Measurements from ENCODE around the gene STAC.
A peak's percentile ranks its signal among the peaks of the same experiment; 100 is the strongest.

Gene STAC

DNA sequence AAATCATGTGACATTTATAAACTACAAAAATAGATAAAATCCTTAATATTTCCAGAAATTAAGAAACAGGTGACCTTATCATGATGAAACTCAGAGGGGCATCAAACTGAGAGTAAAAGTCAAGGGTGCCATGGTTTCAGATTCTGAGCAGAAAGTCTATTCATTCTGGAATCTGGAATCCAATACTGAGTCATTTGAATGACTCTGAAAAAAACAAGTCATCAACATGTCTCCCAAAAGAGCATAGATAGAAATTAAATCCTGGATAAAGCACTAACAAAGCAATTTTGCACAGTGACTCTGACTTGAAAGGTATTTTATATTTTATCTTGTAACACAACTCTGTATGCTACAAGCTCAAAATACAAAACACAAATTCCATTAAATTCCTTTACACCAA is 23.4 kb downstream of the STAC start:
- in situ Hi-C loops (cut with MboI; ENCODE audit: low pct_unique_long_range_greater_than_20kb, low sequenced_read_pairs, unreplicated experiment) = no loop called here
- TF ChIP-seq, protein P1, sequence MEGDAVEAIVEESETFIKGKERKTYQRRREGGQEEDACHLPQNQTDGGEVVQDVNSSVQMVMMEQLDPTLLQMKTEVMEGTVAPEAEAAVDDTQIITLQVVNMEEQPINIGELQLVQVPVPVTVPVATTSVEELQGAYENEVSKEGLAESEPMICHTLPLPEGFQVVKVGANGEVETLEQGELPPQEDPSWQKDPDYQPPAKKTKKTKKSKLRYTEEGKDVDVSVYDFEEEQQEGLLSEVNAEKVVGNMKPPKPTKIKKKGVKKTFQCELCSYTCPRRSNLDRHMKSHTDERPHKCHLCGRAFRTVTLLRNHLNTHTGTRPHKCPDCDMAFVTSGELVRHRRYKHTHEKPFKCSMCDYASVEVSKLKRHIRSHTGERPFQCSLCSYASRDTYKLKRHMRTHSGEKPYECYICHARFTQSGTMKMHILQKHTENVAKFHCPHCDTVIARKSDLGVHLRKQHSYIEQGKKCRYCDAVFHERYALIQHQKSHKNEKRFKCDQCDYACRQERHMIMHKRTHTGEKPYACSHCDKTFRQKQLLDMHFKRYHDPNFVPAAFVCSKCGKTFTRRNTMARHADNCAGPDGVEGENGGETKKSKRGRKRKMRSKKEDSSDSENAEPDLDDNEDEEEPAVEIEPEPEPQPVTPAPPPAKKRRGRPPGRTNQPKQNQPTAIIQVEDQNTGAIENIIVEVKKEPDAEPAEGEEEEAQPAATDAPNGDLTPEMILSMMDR (IDR thresholded peaks at IDR 0.05; ENCODE audit: extremely low read depth, insufficient read depth, missing control alignments) = no peak
- DNase-seq (ENCODE audit: low spot score) = no peak

DNA sequence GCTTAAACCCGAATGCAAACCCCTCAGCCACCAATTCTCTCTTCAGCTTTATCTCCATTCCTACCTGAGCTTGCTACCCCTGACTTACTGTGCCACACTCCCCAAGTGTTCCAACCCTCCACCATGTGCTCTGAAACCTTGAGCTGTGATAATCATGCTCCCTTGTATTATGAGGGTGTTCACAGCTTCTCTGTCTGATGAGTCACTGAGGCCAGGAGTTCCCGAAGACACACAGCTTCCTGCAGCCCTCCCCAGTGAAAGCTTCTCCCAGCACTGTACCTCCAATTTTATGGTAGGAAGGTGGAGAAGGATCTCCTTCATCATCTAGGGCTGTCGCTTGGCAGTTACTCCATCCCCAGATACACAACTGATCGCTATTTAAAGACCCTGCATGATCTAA is 24.9 kb downstream of the STAC start:
- in situ Hi-C loops (cut with MboI; ENCODE audit: low pct_unique_long_range_greater_than_20kb, low sequenced_read_pairs, unreplicated experiment) = no loop called here
- TF ChIP-seq, protein P1 (IDR thresholded peaks at IDR 0.05; ENCODE audit: extremely low read depth, insufficient read depth, missing control alignments) = no peak
- DNase-seq (ENCODE audit: low spot score) = no peak

DNA sequence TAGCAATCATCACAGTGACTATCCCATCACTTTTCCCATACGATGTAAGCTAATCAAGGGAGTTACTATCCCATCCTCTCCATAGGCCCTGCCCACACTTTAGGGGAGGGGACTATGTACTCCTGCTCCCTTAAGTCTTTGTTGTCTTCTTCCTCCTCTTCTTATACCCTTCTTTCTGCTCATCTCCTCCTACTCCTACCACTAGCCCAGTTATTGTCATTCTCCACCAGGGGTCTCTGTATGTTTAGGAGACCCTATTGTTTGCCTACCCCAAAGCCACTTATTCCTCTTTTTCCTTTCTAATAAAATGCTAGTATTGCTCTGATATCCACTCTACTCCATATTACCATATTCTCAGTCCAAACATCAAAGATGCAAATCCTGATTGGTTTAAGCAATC is 27.8 kb downstream of the STAC start:
- in situ Hi-C loops (cut with MboI; ENCODE audit: low pct_unique_long_range_greater_than_20kb, low sequenced_read_pairs, unreplicated experiment) = no loop called here
- TF ChIP-seq, protein P1 (IDR thresholded peaks at IDR 0.05; ENCODE audit: extremely low read depth, insufficient read depth, missing control alignments) = no peak
- DNase-seq (ENCODE audit: low spot score) = peak; percentile 8

DNA sequence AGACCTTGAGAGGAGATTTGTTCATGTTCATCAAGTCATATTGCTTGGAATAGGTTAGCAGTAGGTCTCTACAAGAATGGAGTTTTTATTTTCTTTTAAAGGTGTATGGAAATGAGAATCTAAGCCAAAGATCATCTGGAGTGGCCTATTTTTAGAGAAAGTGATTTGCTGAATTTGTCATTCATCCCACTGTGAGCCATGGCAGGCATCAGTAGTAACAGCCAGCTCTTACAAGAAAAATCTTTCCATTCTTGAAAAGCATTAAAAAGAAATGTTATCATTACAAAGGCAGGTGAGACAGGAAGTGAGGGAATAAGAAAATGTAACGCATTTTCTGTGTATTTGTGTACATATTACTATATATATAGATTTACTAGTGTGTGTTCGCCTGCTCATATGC is 29.6 kb downstream of the STAC start:
- TF ChIP-seq, protein P1 (IDR thresholded peaks at IDR 0.05; ENCODE audit: extremely low read depth, insufficient read depth, missing control alignments) = no peak
- in situ Hi-C loops (cut with MboI; ENCODE audit: low pct_unique_long_range_greater_than_20kb, low sequenced_read_pairs, unreplicated experiment) = no loop called here
- no peak for DNase-seq (ENCODE audit: low spot score)

DNA sequence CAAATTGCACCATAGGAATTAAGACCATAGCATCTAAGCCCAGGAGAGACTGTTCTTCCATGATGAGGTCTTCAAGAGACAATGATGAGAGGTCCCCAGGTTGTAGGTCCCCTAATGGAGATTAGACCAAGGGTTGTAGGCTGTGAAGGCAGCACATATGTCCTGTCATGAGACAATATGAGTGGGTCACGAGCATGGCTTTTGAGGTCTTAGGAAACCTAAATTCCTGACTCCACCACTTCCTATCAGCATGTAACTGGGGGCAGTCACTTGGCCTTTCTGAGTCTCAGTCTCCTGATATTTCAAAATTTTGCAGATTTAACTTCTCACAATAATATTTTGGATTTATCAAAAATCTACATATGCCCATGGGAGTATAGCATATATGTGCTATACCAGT is 31.3 kb downstream of the STAC start:
- in situ Hi-C loops (cut with MboI; ENCODE audit: low pct_unique_long_range_greater_than_20kb, low sequenced_read_pairs, unreplicated experiment) = no loop called here
- TF ChIP-seq, protein P1 (IDR thresholded peaks at IDR 0.05; ENCODE audit: extremely low read depth, insufficient read depth, missing control alignments) = no peak
- DNase-seq (ENCODE audit: low spot score) = no peak

DNA sequence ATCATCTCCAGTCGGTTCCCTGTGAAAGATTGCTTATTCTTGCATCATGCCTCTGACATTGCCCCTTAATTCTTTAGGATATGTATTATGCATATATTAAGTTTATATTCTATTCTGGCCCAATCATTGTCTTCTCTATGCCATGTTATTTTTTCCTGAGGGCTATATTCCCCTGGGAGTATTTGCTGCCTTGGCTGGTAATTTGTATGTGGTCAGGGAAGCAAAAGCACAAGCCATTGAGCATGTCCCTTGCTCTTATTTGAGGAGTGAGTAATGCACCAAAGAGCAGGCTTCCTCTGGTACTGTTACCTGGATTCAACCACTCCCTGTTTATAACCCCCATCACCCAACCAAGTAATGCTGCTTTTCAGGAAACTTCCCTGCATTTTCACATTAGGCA is 36.3 kb downstream of the STAC start:
- in situ Hi-C loops (cut with MboI; ENCODE audit: low pct_unique_long_range_greater_than_20kb, low sequenced_read_pairs, unreplicated experiment) = no loop called here
- DNase-seq (ENCODE audit: low spot score) = no peak
- TF ChIP-seq, protein P1 (IDR thresholded peaks at IDR 0.05; ENCODE audit: extremely low read depth, insufficient read depth, missing control alignments) = no peak

DNA sequence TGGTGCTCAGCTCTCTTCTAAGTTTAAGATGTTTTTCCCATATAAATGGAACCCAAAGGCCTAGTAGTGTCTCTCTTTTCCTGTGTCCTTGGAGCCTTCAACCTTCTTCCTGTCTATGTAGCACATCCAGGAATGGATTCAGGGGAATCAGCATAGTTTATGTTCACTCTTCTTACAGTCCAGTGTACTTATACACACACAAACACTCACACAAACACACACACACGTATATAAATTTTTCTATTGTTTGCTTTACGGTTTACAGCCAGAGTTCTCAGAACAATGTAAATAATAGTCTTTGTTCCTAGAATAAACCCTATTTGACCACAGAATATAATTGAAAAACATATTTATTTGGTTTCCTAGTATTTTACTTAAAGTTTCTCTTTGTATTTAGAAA is 36.9 kb downstream of the STAC start:
- DNase-seq (ENCODE audit: low spot score) = no peak
- TF ChIP-seq, protein P1 (IDR thresholded peaks at IDR 0.05; ENCODE audit: extremely low read depth, insufficient read depth, missing control alignments) = no peak
- in situ Hi-C loops (cut with MboI; ENCODE audit: low pct_unique_long_range_greater_than_20kb, low sequenced_read_pairs, unreplicated experiment) = no loop called here

Measured in GM13977 (cell line).